Measurements from ENCODE around the gene RALGPS2.
"Not testable (repeated sequence)": the region's sequence is repeated elsewhere in the genome, so short reads cannot be mapped to it uniquely, and the experiment has no call there.

Gene RALGPS2

GRCh38 chr1:178946855-178947676 lies 222.0 kb downstream of the RALGPS2 start:
- no peak overlapping the region for H3K27ac ChIP-seq
- H3K36me3 ChIP-seq (replicated peaks) = no peaks in the 10 kb centered on the region
- in situ Hi-C loops (cut with HindIII; ENCODE audit: low pct_ligation_motif_present, low sequenced_read_pairs) = no loop called here
- no peak for DNase-seq
- H3K27me3 ChIP-seq (replicated peaks) = no peaks in the 10 kb centered on the region
- no peak overlapping the region for H3K4me3 ChIP-seq (ENCODE audit: low read depth, low read length)
- TF ChIP-seq CTCF (IDR thresholded peaks at IDR 0.05; ENCODE audit: low read depth, low read length, missing control alignments) = no peak

GRCh38 chr1:178947677-178947981 lies 222.6 kb downstream of the RALGPS2 start:
- H3K27ac ChIP-seq = no peak overlapping the region
- no peak overlapping the region for H3K4me3 ChIP-seq (ENCODE audit: low read depth, low read length)
- in situ Hi-C loops (cut with HindIII; ENCODE audit: low pct_ligation_motif_present, low sequenced_read_pairs) = no loop called here
- no peak for DNase-seq
- H3K27me3 ChIP-seq (replicated peaks) = no peaks in the 10 kb centered on the region
- H3K36me3 ChIP-seq (replicated peaks) = no peaks in the 10 kb centered on the region
- TF ChIP-seq CTCF (IDR thresholded peaks at IDR 0.05; ENCODE audit: low read depth, low read length, missing control alignments) = no peak

GRCh38 chr1:178948676-178949075 lies 223.6 kb downstream of the RALGPS2 start:
- in situ Hi-C loops (cut with HindIII; ENCODE audit: low pct_ligation_motif_present, low sequenced_read_pairs) = no loop called here
- H3K4me3 ChIP-seq (ENCODE audit: low read depth, low read length) = no peak overlapping the region
- TF ChIP-seq CTCF (IDR thresholded peaks at IDR 0.05; ENCODE audit: low read depth, low read length, missing control alignments) = no peak
- H3K27me3 ChIP-seq (replicated peaks) = no peaks in the 10 kb centered on the region
- no peaks in the 10 kb centered on the region for H3K36me3 ChIP-seq (replicated peaks)
- no peak overlapping the region for H3K27ac ChIP-seq
- no peak for DNase-seq

GRCh38 chr1:178949866-178950265 lies 224.8 kb downstream of the RALGPS2 start:
- H3K36me3 ChIP-seq (replicated peaks); H3K27ac ChIP-seq; in situ Hi-C loops (cut with HindIII; ENCODE audit: low pct_ligation_motif_present, low sequenced_read_pairs); H3K4me3 ChIP-seq (ENCODE audit: low read depth, low read length); H3K27me3 ChIP-seq (replicated peaks); DNase-seq: not testable (repeated sequence)

GRCh38 chr1:178951600-178951999 lies 226.6 kb downstream of the RALGPS2 start:
- H3K27me3 ChIP-seq (replicated peaks) = no peaks in the 10 kb centered on the region
- no peak overlapping the region for H3K27ac ChIP-seq
- in situ Hi-C loops (cut with HindIII; ENCODE audit: low pct_ligation_motif_present, low sequenced_read_pairs) = no loop called here
- no peak overlapping the region for H3K4me3 ChIP-seq (ENCODE audit: low read depth, low read length)
- TF ChIP-seq CTCF (IDR thresholded peaks at IDR 0.05; ENCODE audit: low read depth, low read length, missing control alignments) = no peak
- no peaks in the 10 kb centered on the region for H3K36me3 ChIP-seq (replicated peaks)
- DNase-seq = no peak

- Histone ChIP-seq H3K27ac (no peak overlapping the region), H3K36me3 (replicated peaks) (no peaks in the 10 kb centered on the region), H3K4me3 (ENCODE audit: low read depth, low read length) (no peak overlapping the region), H3K27me3 (replicated peaks) (no peaks in the 10 kb centered on the region)
- in situ Hi-C loops (cut with HindIII; ENCODE audit: low pct_ligation_motif_present, low sequenced_read_pairs) = no loop called here
- TF ChIP-seq CTCF (IDR thresholded peaks at IDR 0.05; ENCODE audit: low read depth, low read length, missing control alignments) = no peak
- DNase-seq = no peak
Observed at GRCh38 chr1:178953034-178953433, 228.0 kb downstream of the RALGPS2 start.

All from brain microvascular endothelial cell (primary cell).